A375 (cell line): ENCODE data around the gene MAB21L1. TPM values are rescaled to one million over a fixed set of nuclear protein-coding genes. Genes with fewer than 3 reads are reported as not detected.

Experiments
- total RNA-seq: library from RNA; depleted of rRNA; stranded (reverse); fragments of >200 nt; shearing (Covaris generic); gene quantifications from 2 replicates; pipeline ENCODE4 v1.2.3, GENCODE V29; 2014; rRNA removed

Gene MAB21L1
- 1.4 and 1.5 TPM in 2 replicates for total RNA-seq

GRCh38 chr13:35475960-35476943 is at the start of gene MAB21L1:
MAB21L1 (minus strand) TSS chr13:35476689; CDS start chr13:35476138, 551 bp downstream.

